ENCODE measurements around the gene CLC.

The CLC gene

GRCh38 chr19:39684267-39684666, 53.6 kb downstream of the CLC start:
- peaks cover 19% of the 10 kb centered on the region for H3K4me1 ChIP-seq (ENCODE audit: low read length)
- H3K9ac ChIP-seq (ENCODE audit: low read length), result no peak overlapping the region
- no peaks in the 10 kb centered on the region for H3K9me3 ChIP-seq (ENCODE audit: insufficient read depth, low read length)
- H3K27me3 ChIP-seq (ENCODE audit: low read depth, low read length), result peaks cover 61% of the 10 kb centered on the region
- H2AFZ ChIP-seq (ENCODE audit: low read depth, low read length), result no peak overlapping the region
- no peak overlapping the region for H3K4me3 ChIP-seq (ENCODE audit: low read length)
- H4K20me1 ChIP-seq (ENCODE audit: insufficient read depth, low read length), result no peaks in the 10 kb centered on the region
- TF ChIP-seq EZH2phosphoT487 (IDR thresholded peaks at IDR 0.05; ENCODE audit: low read depth) (no peak), CTCF (IDR thresholded peaks at IDR 0.05; ENCODE audit: low read depth, low read length) (no peak)
- H3K79me2 ChIP-seq (ENCODE audit: low read length), result no peaks in the 10 kb centered on the region
- no peaks in the 10 kb centered on the region for H3K36me3 ChIP-seq (replicated peaks; ENCODE audit: low read depth, low read length)
- no peak overlapping the region for H3K4me2 ChIP-seq (ENCODE audit: low read length)
- no peak overlapping the region for H3K27ac ChIP-seq (ENCODE audit: low read length)

- Histone ChIP-seq H2AFZ (ENCODE audit: low read depth, low read length) (no peak overlapping the region), H3K36me3 (replicated peaks; ENCODE audit: low read depth, low read length) (no peaks in the 10 kb centered on the region), H3K27ac (ENCODE audit: low read length) (no peak overlapping the region), H3K9me3 (ENCODE audit: insufficient read depth, low read length) (no peaks in the 10 kb centered on the region), H4K20me1 (ENCODE audit: insufficient read depth, low read length) (no peaks in the 10 kb centered on the region), H3K4me3 (ENCODE audit: low read length) (no peak overlapping the region), H3K9ac (ENCODE audit: low read length) (no peak overlapping the region), H3K4me2 (ENCODE audit: low read length) (no peak overlapping the region), H3K4me1 (ENCODE audit: low read length) (peaks cover 13% of the 10 kb centered on the region), H3K27me3 (ENCODE audit: low read depth, low read length) (peaks cover 81% of the 10 kb centered on the region), H3K79me2 (ENCODE audit: low read length) (no peaks in the 10 kb centered on the region)
- TF ChIP-seq EZH2phosphoT487 (IDR thresholded peaks at IDR 0.05; ENCODE audit: low read depth) (no peak), CTCF (IDR thresholded peaks at IDR 0.05; ENCODE audit: low read depth, low read length) (no peak)
These were observed 56.4 kb downstream of the CLC start for GRCh38 chr19:39681416-39681815.
